ENCODE measurements around the gene FYN. TPM values are rescaled to one million over a fixed set of nuclear protein-coding genes. Genes with fewer than 3 reads are reported as not detected.
A peak's percentile ranks its signal among the peaks of the same experiment; 100 is the strongest.

FYN gene
- polyA plus RNA-seq, 5 donors: 105 to 153 (median 140) TPM

DNA sequence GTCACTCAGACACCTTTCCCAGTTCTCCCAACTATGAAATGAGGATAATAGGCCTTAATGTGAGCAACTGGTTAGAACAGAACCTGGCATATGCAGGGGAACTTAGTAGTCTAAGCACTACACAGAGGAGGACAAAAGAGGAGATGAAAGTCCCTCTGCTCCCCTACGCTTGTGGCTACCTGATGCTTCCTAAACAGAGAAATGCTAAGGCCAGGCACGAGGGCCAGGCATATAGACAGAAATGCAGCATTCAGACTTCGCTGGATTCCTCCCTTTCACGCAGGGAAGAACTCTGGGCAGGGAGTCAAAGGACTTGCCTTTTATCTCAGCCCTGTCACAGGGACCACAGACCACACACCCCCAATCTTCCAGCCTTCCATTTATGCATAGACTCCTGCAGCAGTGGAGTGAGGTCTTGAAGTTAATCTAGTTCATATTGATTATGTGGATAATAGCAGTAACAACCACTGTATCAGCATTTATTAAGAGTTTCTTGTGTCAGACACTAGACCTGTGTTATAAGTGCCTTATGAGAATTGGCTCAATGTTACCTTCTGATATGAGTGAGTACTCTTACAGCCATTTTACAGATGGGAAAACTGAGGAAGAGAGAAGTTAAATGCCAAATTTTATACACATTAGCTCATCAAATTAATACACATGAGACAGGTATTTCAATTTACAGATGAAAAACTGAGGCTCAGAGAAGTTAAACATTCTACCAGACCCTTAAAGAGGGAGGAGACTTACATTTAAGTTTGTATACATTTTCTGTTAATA, 240.6 kb downstream of the FYN start:
- DNase-seq: no peak

- DNase-seq: no peak
Observed at GRCh38 chr6:111631903-111632460, 241.3 kb downstream of the FYN start.

- no peak for DNase-seq
Observed at GRCh38 chr6:111631018-111631417, 242.2 kb downstream of the FYN start.

DNA sequence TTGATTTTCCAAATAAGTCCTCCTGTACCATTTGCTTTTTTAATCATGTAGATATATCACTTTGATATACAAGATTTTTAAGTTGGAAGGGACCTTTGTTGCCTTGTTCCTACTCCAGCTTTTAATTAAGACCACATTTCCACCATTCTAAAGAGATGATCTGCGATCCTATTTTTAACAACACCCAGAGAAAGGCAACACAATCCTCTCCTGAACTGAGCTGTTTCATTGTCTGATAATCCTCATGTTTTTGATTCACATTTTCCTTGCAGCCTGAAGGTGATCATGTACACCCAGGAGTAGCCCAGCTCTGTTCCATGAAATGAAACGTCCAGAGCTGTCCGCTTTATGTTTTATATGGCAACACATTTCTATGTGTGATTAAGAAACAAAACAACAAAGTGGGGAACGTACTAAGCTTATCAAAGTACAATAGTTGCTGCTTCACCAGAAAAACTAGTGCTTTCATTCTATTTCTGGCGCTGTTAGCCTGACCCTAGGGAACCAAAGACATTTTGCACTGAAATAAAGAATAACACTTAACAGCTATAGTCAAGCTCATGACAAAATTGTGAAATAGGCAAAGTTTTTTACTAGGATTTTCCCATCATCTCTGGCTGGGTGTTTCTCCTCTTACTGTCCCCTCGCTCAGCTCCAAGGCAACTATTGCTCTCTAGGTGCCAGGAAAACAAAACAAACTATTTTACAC, 245.0 kb downstream of the FYN start:
- peak in 1 of 2 donors; percentile 49 for DNase-seq

GRCh38 chr6:111626441-111626840, 246.8 kb downstream of the FYN start:
- DNase-seq: peak; percentile 44 to 47

GRCh38 chr6:111625461-111626391, 247.5 kb downstream of the FYN start:
- DNase-seq: peak; percentile 47 to 62

- no peak for DNase-seq
Observed at GRCh38 chr6:111625099-111625416, 248.2 kb downstream of the FYN start.

GRCh38 chr6:111624401-111625098, 248.7 kb downstream of the FYN start:
- DNase-seq: no peak

GRCh38 chr6:111623046-111623718, 250.1 kb downstream of the FYN start:
- DNase-seq: no peak

- DNase-seq: no peak
Observed at GRCh38 chr6:111620169-111620568, 253.1 kb downstream of the FYN start.

- DNase-seq: no peak
Observed at GRCh38 chr6:111618407-111618806, 254.8 kb downstream of the FYN start.

GRCh38 chr6:111617149-111617548, 256.1 kb downstream of the FYN start:
- DNase-seq: no peak

DNA sequence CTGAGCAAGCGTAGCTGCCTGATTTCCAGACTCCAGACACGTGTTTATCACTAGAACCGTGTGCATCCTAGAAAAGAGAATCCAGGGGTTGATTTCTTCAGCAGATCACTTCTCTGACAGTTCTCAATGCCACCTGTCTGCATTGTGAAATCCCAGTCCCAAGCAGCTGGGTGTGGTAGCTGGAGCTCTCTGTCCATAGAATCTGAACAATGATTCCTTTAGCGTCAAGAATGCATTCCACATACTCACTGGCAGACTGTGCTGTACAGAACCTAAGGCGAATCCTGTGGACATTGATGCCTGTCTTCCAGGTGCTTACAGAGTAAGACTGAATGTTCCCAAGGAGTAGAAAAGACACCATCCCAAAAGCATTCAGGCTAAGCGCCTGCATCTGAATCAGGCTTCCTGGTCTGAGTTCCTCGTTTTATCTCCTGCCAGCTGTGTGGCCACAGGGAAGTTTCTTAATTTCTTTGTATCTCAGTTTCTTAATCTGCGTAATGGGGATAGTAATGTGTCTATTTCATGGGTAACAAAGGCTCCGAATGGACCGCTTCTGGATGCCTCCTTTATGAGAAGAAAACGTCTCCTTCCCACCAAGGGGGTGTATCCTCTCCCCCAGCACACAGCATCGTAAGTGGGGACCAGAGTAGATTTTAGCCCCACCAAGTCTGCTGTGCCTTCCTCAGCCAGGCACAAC, 257.2 kb downstream of the FYN start:
- no peak for DNase-seq

DNA sequence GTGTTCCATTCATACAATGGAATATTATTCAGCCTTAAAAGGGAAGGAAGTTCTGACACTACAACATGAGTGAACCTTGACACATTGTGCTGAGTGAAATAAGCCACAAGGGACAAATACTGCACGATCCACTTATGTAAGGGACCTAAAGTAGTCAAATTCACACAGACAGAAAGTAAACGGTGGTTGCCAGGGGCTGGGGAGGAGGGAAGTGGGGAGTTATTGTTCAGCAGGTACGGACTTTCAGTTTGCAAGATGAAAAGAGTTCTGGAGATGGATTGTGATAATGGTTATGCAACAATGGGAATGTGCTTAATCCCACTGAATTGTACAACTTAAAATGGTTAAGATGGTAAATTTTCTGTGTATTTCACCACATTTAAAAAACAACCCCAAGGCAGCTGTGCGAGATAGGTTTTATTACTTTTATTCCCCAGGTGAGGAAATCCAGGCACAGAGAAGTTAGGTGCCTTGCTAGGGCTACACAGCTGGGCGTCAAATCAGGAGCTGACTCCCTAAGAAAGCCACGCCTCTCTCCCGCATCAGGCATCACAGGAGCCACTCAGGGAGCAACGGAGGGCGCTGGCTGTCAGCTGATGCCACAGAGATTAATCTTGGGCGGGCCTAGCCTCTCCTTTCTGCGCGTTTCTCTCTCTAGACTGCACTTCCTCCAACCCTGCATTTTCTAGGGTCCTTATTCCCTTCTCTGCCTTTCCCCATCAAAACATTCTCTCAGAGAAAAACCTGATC, 258.2 kb downstream of the FYN start:
- DNase-seq: no peak

DNA sequence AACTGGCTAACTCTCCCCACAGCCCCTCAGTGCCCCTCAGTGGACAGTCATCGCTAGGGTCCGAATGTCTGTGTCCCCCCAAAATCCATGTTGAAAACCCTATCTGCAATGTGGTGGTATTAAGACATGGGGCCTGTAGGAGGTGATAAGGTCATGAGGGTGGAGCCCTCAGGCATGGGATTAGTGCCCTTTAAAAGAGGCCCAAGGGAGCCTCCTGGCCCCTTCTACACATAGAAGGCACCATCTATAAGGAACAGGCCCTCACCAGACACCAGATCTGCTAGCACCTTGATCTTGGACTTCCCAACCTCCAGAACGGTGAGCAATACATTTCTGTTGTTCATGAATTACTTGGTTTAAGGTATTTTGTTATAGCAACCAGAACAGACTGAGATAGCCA, 260.9 kb downstream of the FYN start:
- no peak for DNase-seq

DNA sequence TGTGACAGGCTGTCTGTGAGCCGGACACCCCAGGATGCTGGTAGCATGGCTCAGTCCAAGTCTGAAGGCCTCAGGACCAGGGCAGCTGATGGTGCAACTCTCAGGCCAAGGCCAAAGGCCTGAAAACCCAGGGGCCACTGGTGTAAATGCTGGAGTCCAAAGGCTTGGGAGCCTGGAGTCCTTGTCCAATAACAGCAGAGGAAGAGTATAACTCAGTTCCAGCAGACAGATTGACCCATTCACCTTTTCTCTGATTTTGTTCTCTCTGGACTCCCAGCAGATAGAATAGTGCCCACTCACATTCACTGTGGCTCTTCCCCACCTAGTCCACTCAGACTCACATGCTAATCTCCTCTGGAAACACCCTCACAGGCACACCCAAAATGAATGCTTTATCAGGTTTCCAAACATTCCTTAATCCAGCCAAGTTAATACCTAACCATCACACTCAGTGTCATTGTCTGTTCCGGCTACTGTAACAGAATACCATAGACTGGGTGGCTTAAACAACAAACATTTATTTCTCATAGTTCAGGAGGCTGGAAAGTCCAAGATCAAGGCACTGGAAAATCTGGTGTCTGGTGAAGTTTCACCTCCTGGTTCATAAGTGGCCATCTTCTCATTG, 262.6 kb downstream of the FYN start:
- DNase-seq: no peak

All from right lung (tissue), 5 donors.